HG03457 (cell line): ENCODE results near the gene RPL22L1.
"Not testable (repeated sequence)": the region's sequence is repeated elsewhere in the genome, so short reads cannot be mapped to it uniquely, and the experiment has no call there.

Source experiments
- ATAC-seq: cut with Tn5 transposase; IDR thresholded peaks from one replicate; pipeline ENCODE4 v1.9.1; 2021; ENCODE audit warnings: moderate number of reproducible peaks; ENCODE audit not compliant: unreplicated experiment

RPL22L1 gene

GRCh38 chr3:170884109-170884930 lies 14.3 kb upstream of the RPL22L1 start:
- not testable (repeated sequence) for ATAC-seq

- ATAC-seq: not testable (repeated sequence)
Measured at GRCh38 chr3:170878688-170879087, 8.7 kb upstream of the RPL22L1 start.

GRCh38 chr3:170877311-170877710 lies 7.3 kb upstream of the RPL22L1 start:
- not testable (repeated sequence) for ATAC-seq

- ATAC-seq: no peak
Measured at GRCh38 chr3:170876537-170876936, 6.5 kb upstream of the RPL22L1 start.

GRCh38 chr3:170869239-170869590 lies 780 bp downstream of the RPL22L1 start:
- no peak for ATAC-seq

- no peak for ATAC-seq
Measured at GRCh38 chr3:170868577-170869238, 1.3 kb downstream of the RPL22L1 start.

- no peak for ATAC-seq
Measured at GRCh38 chr3:170867143-170867937, 2.7 kb downstream of the RPL22L1 start.

- ATAC-seq: no peak
Measured at GRCh38 chr3:170866499-170866898, 3.5 kb downstream of the RPL22L1 start.

GRCh38 chr3:170865209-170866094 lies 4.5 kb downstream of the RPL22L1 start:
- ATAC-seq: no peak

- no peak for ATAC-seq
Measured at GRCh38 chr3:170864525-170865208, 5.3 kb downstream of the RPL22L1 start.

GRCh38 chr3:170863816-170864215 lies 6.2 kb downstream of the RPL22L1 start:
- ATAC-seq: no peak

- no peak for ATAC-seq
Measured at GRCh38 chr3:170862618-170863374, 7.2 kb downstream of the RPL22L1 start.

GRCh38 chr3:170858599-170858998 lies 11.4 kb downstream of the RPL22L1 start:
- no peak for ATAC-seq

GRCh38 chr3:170852324-170852723 lies 17.7 kb downstream of the RPL22L1 start:
- no peak for ATAC-seq

- ATAC-seq: no peak
Measured at GRCh38 chr3:170848292-170848917, 21.6 kb downstream of the RPL22L1 start.

GRCh38 chr3:170844377-170844776 lies 25.6 kb downstream of the RPL22L1 start:
- ATAC-seq: no peak

GRCh38 chr3:170840291-170840859 lies 29.6 kb downstream of the RPL22L1 start:
- ATAC-seq: no peak

GRCh38 chr3:170839518-170840100 lies 30.4 kb downstream of the RPL22L1 start:
- no peak for ATAC-seq
